IPS-11a (cell line): ENCODE measurements around the gene CAMK2B.

Experiments used
- H3K4me3 ChIP-seq: one replicate; pipeline ENCODE4 v1.5.1; 2013; ENCODE audit warnings: low read depth, low read length, control low read depth

The CAMK2B gene

GRCh38 chr7:44330331-44330730 lies 4.9 kb upstream of the CAMK2B start:
- no peak overlapping the region for H3K4me3 ChIP-seq

GRCh38 chr7:44329888-44330287 lies 4.5 kb upstream of the CAMK2B start:
- no peak overlapping the region for H3K4me3 ChIP-seq

GRCh38 chr7:44329081-44329480 lies 3.7 kb upstream of the CAMK2B start:
- H3K4me3 ChIP-seq, result no peak overlapping the region

- no peak overlapping the region for H3K4me3 ChIP-seq
Observed at GRCh38 chr7:44327981-44328380, 2.6 kb upstream of the CAMK2B start.

GRCh38 chr7:44326261-44327125 lies 1.1 kb upstream of the CAMK2B start:
- no peak overlapping the region for H3K4me3 ChIP-seq

- no peak overlapping the region for H3K4me3 ChIP-seq
Observed at GRCh38 chr7:44325811-44326241, 432 bp upstream of the CAMK2B start.

GRCh38 chr7:44324481-44325200 lies 753 bp downstream of the CAMK2B start:
- no peak overlapping the region for H3K4me3 ChIP-seq

GRCh38 chr7:44324204-44324480 lies 1.3 kb downstream of the CAMK2B start:
- H3K4me3 ChIP-seq, result no peak overlapping the region

- no peak overlapping the region for H3K4me3 ChIP-seq
Observed at GRCh38 chr7:44323381-44324203, 1.8 kb downstream of the CAMK2B start.

- H3K4me3 ChIP-seq, result no peak overlapping the region
Observed at GRCh38 chr7:44322631-44323363, 2.6 kb downstream of the CAMK2B start.

- H3K4me3 ChIP-seq, result no peak overlapping the region
Observed at GRCh38 chr7:44321796-44322195, 3.6 kb downstream of the CAMK2B start.

GRCh38 chr7:44320794-44321371 lies 4.5 kb downstream of the CAMK2B start:
- no peak overlapping the region for H3K4me3 ChIP-seq

- H3K4me3 ChIP-seq, result no peak overlapping the region
Observed at GRCh38 chr7:44320141-44320540, 5.3 kb downstream of the CAMK2B start.

- no peak overlapping the region for H3K4me3 ChIP-seq
Observed at GRCh38 chr7:44318332-44318731, 7.1 kb downstream of the CAMK2B start.

- no peak overlapping the region for H3K4me3 ChIP-seq
Observed at GRCh38 chr7:44315301-44315903, 10.0 kb downstream of the CAMK2B start.

- no peak overlapping the region for H3K4me3 ChIP-seq
Observed at GRCh38 chr7:44313621-44314031, 11.8 kb downstream of the CAMK2B start.

- H3K4me3 ChIP-seq, result no peak overlapping the region
Observed at GRCh38 chr7:44313016-44313415, 12.4 kb downstream of the CAMK2B start.

- H3K4me3 ChIP-seq, result no peak overlapping the region
Observed at GRCh38 chr7:44311561-44312495, 13.6 kb downstream of the CAMK2B start.
